Measurements from ENCODE around the gene HIPK3. TPM values are rescaled to one million over a fixed set of nuclear protein-coding genes. Genes with fewer than 3 reads are reported as not detected.
A peak's percentile ranks its signal among the peaks of the same experiment; 100 is the strongest.
"Not testable (repeated sequence)": the region's sequence is repeated elsewhere in the genome, so short reads cannot be mapped to it uniquely, and the experiment has no call there.

HIPK3 gene
- total and polyA plus RNA-seq, 2 donors, result 35.7 to 60.7 TPM

- Histone ChIP-seq H3K9me3 (ENCODE audit: control insufficient read depth in 2 of 2, insufficient read depth in 1 of 2, low read length in 1 of 2) (no peaks in the 10 kb centered on the region), H3K4me3 (ENCODE audit: low read length in 2 of 2) (no peak overlapping the region), H3K36me3 (ENCODE audit: control insufficient read depth in 2 of 2, insufficient read depth in 2 of 2, low read length in 1 of 2) (peaks cover 1 to 7% of the 10 kb centered on the region in 2 donors), H3K27me3 (ENCODE audit: control insufficient read depth in 2 of 2, insufficient read depth in 1 of 2, low read length in 1 of 2) (no peaks in the 10 kb centered on the region), H3K4me1 (ENCODE audit: control insufficient read depth in 2 of 2, insufficient read depth in 2 of 2, low read length in 2 of 2) (no peaks in the 10 kb centered on the region), H3K27ac (ENCODE audit: low read depth in 1 of 2, low read length in 1 of 2) (no peak overlapping the region)
- WGBS, result 96% methylated on average over 4 of the region's 4 CpGs
- no peak for DNase-seq (ENCODE audit: low read depth in 6 of 9, low spot score in 9 of 9)
Observed at GRCh38 chr11:33358150-33358831, 101.1 kb downstream of the HIPK3 start.

DNA sequence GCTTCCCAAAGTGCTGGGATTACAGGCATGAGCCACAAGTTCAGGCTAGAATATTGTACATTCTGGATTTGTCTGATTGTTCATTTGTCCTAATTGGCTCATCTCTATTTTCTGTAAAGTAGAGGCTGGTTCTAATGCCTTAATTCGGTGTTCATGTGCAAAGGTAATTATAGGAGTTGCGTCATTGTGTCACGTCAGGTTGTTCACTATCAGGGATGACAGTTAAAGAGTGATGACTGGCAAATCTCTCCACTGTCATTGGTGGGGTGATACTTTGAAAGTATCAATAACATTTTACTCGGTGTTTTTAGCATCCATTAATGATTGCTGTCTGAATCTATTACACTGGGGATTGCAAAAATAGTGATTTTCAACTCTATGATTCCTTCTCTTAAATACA lies 103.5 kb downstream of the HIPK3 start:
- Histone ChIP-seq H3K9me3 (ENCODE audit: control insufficient read depth in 2 of 2, insufficient read depth in 1 of 2, low read length in 1 of 2) (no peaks in the 10 kb centered on the region), H3K4me1 (ENCODE audit: control insufficient read depth in 2 of 2, insufficient read depth in 2 of 2, low read length in 2 of 2) (no peaks in the 10 kb centered on the region), H3K27ac (ENCODE audit: low read depth in 1 of 2, low read length in 1 of 2) (no peak overlapping the region), H3K27me3 (ENCODE audit: control insufficient read depth in 2 of 2, insufficient read depth in 1 of 2, low read length in 1 of 2) (no peaks in the 10 kb centered on the region), H3K36me3 (ENCODE audit: control insufficient read depth in 2 of 2, insufficient read depth in 2 of 2, low read length in 1 of 2) (no peaks in the 10 kb centered on the region), H3K4me3 (ENCODE audit: low read length in 2 of 2) (no peak overlapping the region)
- WGBS, result 92% methylated on average over 4 of the region's 4 CpGs
- no peak for DNase-seq (ENCODE audit: low read depth in 6 of 9, low spot score in 9 of 9)

GRCh38 chr11:33362051-33362910 lies 105.1 kb downstream of the HIPK3 start:
- no peaks in the 10 kb centered on the region for H3K36me3 ChIP-seq (ENCODE audit: control insufficient read depth in 2 of 2, insufficient read depth in 2 of 2, low read length in 1 of 2)
- no peak overlapping the region for H3K4me3 ChIP-seq (ENCODE audit: low read length in 2 of 2)
- DNase-seq (ENCODE audit: low read depth in 6 of 9, low spot score in 9 of 9), result peak in 7 of 9 donors; percentile 11 to 55 (median 13)
- H3K4me1 ChIP-seq (ENCODE audit: control insufficient read depth in 2 of 2, insufficient read depth in 2 of 2, low read length in 2 of 2), result no peaks in the 10 kb centered on the region
- H3K27ac ChIP-seq (ENCODE audit: low read depth in 1 of 2, low read length in 1 of 2), result no peak overlapping the region
- H3K27me3 ChIP-seq (ENCODE audit: control insufficient read depth in 2 of 2, insufficient read depth in 1 of 2, low read length in 1 of 2), result no peaks in the 10 kb centered on the region
- WGBS, result 32% methylated on average over 6 of the region's 6 CpGs
- H3K9me3 ChIP-seq (ENCODE audit: control insufficient read depth in 2 of 2, insufficient read depth in 1 of 2, low read length in 1 of 2), result no peaks in the 10 kb centered on the region

- H3K4me1 ChIP-seq (ENCODE audit: control insufficient read depth in 2 of 2, insufficient read depth in 2 of 2, low read length in 2 of 2), result no peaks in the 10 kb centered on the region
- H3K27me3 ChIP-seq (ENCODE audit: control insufficient read depth in 2 of 2, insufficient read depth in 1 of 2, low read length in 1 of 2), result peaks cover 0 to 2% of the 10 kb centered on the region in 2 donors
- no peaks in the 10 kb centered on the region for H3K36me3 ChIP-seq (ENCODE audit: control insufficient read depth in 2 of 2, insufficient read depth in 2 of 2, low read length in 1 of 2)
- no peak for DNase-seq (ENCODE audit: low read depth in 6 of 9, low spot score in 9 of 9)
- no peaks in the 10 kb centered on the region for H3K9me3 ChIP-seq (ENCODE audit: control insufficient read depth in 2 of 2, insufficient read depth in 1 of 2, low read length in 1 of 2)
- H3K4me3 ChIP-seq (ENCODE audit: low read length in 2 of 2), result no peak overlapping the region
- H3K27ac ChIP-seq (ENCODE audit: low read depth in 1 of 2, low read length in 1 of 2), result no peak overlapping the region
- WGBS, result 98% methylated on average over 2 of the region's 2 CpGs
Observed at GRCh38 chr11:33366918-33367317, 109.7 kb downstream of the HIPK3 start.

DNA sequence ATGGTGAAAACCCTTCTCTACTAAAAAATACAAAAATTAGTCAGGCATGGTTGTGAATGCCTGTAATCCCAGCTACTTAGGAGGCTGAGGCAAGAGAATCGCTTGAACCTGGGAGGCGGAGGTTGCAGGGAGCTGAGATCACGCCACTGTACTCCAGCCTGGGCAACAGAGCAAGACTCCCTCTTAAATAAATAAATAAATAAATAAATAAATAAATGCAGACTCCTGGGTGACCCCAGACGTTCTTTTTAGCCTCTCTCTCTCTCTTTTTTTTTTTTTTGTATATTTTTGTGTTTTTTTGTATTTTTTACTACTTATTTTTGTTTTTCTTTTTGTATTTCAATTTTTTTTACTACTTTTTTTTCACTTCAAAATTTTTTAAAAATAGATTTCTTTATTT lies 111.3 kb downstream of the HIPK3 start:
- H3K36me3 ChIP-seq (ENCODE audit: control insufficient read depth in 2 of 2, insufficient read depth in 2 of 2, low read length in 1 of 2); H3K4me1 ChIP-seq (ENCODE audit: control insufficient read depth in 2 of 2, insufficient read depth in 2 of 2, low read length in 2 of 2); H3K9me3 ChIP-seq (ENCODE audit: control insufficient read depth in 2 of 2, insufficient read depth in 1 of 2, low read length in 1 of 2); H3K4me3 ChIP-seq (ENCODE audit: low read length in 2 of 2); DNase-seq (ENCODE audit: low read depth in 6 of 9, low spot score in 9 of 9); H3K27me3 ChIP-seq (ENCODE audit: control insufficient read depth in 2 of 2, insufficient read depth in 1 of 2, low read length in 1 of 2); H3K27ac ChIP-seq (ENCODE audit: low read depth in 1 of 2, low read length in 1 of 2): not testable (repeated sequence)
- 93% methylated on average over 4 of the region's 4 CpGs for WGBS

- H3K36me3 ChIP-seq (ENCODE audit: control insufficient read depth in 2 of 2, insufficient read depth in 2 of 2, low read length in 1 of 2), result no peaks in the 10 kb centered on the region
- H3K4me3 ChIP-seq (ENCODE audit: low read length in 2 of 2), result no peak overlapping the region
- no peak for DNase-seq (ENCODE audit: low read depth in 6 of 9, low spot score in 9 of 9)
- WGBS, result 94% methylated on average over 1 of the region's 1 CpG
- H3K4me1 ChIP-seq (ENCODE audit: control insufficient read depth in 2 of 2, insufficient read depth in 2 of 2, low read length in 2 of 2), result no peaks in the 10 kb centered on the region
- peaks cover 0 to 13% of the 10 kb centered on the region in 2 donors for H3K27me3 ChIP-seq (ENCODE audit: control insufficient read depth in 2 of 2, insufficient read depth in 1 of 2, low read length in 1 of 2)
- H3K9me3 ChIP-seq (ENCODE audit: control insufficient read depth in 2 of 2, insufficient read depth in 1 of 2, low read length in 1 of 2), result no peaks in the 10 kb centered on the region
- no peak overlapping the region for H3K27ac ChIP-seq (ENCODE audit: low read depth in 1 of 2, low read length in 1 of 2)
Observed at GRCh38 chr11:33368931-33369330, 111.8 kb downstream of the HIPK3 start.

DNA sequence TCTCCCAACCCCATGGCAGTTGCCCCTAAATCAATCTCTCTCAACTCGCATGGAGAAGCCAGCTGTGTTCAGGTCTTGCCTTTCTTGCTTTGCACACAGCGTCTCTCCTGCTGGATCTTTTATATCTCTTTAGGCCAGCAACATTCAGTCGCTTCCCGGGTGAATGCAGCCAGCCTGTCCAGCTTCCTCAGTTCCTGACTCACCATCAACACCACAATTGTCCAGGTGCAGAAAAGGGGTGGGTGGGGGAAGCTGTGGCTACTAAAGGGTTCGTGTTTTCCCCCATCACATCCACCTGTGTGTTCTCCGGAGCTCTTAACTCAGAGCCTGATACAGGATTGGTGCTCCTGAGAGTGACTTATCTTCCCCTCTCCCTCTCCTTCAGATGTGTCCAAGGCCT lies 116.5 kb downstream of the HIPK3 start:
- Histone ChIP-seq H3K27me3 (ENCODE audit: control insufficient read depth in 2 of 2, insufficient read depth in 1 of 2, low read length in 1 of 2) (peaks cover 40 to 55% of the 10 kb centered on the region in 2 donors), H3K4me3 (ENCODE audit: low read length in 2 of 2) (no peak overlapping the region), H3K36me3 (ENCODE audit: control insufficient read depth in 2 of 2, insufficient read depth in 2 of 2, low read length in 1 of 2) (no peaks in the 10 kb centered on the region), H3K4me1 (ENCODE audit: control insufficient read depth in 2 of 2, insufficient read depth in 2 of 2, low read length in 2 of 2) (peaks cover 0 to 4% of the 10 kb centered on the region in 2 donors), H3K27ac (ENCODE audit: low read depth in 1 of 2, low read length in 1 of 2) (no peak overlapping the region), H3K9me3 (ENCODE audit: control insufficient read depth in 2 of 2, insufficient read depth in 1 of 2, low read length in 1 of 2) (no peaks in the 10 kb centered on the region)
- no peak for DNase-seq (ENCODE audit: low read depth in 6 of 9, low spot score in 9 of 9)
- WGBS, result 80% methylated on average over 6 of the region's 6 CpGs

- Histone ChIP-seq H3K36me3 (ENCODE audit: control insufficient read depth in 2 of 2, insufficient read depth in 2 of 2, low read length in 1 of 2) (no peaks in the 10 kb centered on the region), H3K27ac (ENCODE audit: low read depth in 1 of 2, low read length in 1 of 2) (no peak overlapping the region), H3K4me3 (ENCODE audit: low read length in 2 of 2) (no peak overlapping the region), H3K9me3 (ENCODE audit: control insufficient read depth in 2 of 2, insufficient read depth in 1 of 2, low read length in 1 of 2) (no peaks in the 10 kb centered on the region), H3K27me3 (ENCODE audit: control insufficient read depth in 2 of 2, insufficient read depth in 1 of 2, low read length in 1 of 2) (peaks cover 42 to 68% of the 10 kb centered on the region in 2 donors), H3K4me1 (ENCODE audit: control insufficient read depth in 2 of 2, insufficient read depth in 2 of 2, low read length in 2 of 2) (peaks cover 0 to 4% of the 10 kb centered on the region in 2 donors)
- DNase-seq (ENCODE audit: low read depth in 6 of 9, low spot score in 9 of 9), result no peak
- WGBS, result 86% methylated on average over 11 of the region's 11 CpGs
Observed at GRCh38 chr11:33375236-33375635, 118.1 kb downstream of the HIPK3 start.

DNA sequence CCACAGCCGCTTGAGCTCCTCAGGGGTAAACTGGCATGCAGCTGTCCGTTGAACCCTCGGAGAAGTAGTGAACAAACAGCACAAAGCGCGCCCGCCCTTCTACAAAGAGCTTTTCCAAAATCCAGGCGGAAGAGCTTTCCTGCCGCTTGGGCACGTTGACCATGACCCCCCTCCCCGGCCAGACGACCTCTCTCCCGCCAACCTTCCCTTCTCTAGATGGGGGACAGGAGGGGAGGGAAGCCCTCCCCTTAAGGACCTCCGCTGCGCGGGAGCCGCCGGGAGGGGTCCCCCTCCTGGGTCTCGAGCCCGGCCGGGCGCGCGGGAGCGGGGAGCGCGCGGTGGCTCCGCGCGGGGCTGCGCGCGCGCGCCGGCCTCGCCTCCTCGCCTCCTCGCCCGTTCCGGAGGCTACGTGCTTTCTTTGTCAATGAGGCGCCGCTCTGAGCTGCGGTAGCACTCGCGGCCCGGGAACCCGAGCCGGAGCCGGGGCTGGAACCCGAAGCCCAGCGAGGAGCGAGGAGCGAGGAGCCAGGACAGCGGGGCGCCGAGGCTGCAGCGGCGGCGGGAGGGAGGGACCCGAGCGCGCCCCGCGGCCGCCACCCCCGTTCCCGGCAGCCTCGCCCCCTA lies 118.6 kb downstream of the HIPK3 start, which contains the start of gene KIAA1549L:
Gene KIAA1549L (plus strand): TSS at position 421 of the 624 bp plus-strand sequence.
- Histone ChIP-seq H3K4me3 (ENCODE audit: low read length in 2 of 2) (peak within 1 kb of the TSS in 1 of 2 donors; percentile 37), H3K9me3 (ENCODE audit: control insufficient read depth in 2 of 2, insufficient read depth in 1 of 2, low read length in 1 of 2) (no peaks in the 10 kb centered on the region), H3K27me3 (ENCODE audit: control insufficient read depth in 2 of 2, insufficient read depth in 1 of 2, low read length in 1 of 2) (peaks cover 42 to 68% of the 10 kb centered on the region in 2 donors), H3K36me3 (ENCODE audit: control insufficient read depth in 2 of 2, insufficient read depth in 2 of 2, low read length in 1 of 2) (no peaks in the 10 kb centered on the region), H3K4me1 (ENCODE audit: control insufficient read depth in 2 of 2, insufficient read depth in 2 of 2, low read length in 2 of 2) (peaks cover 0 to 4% of the 10 kb centered on the region in 2 donors), H3K27ac (ENCODE audit: low read depth in 1 of 2, low read length in 1 of 2) (no peak within 1 kb of the TSS)
- no peak for DNase-seq (ENCODE audit: low read depth in 6 of 9, low spot score in 9 of 9)
- WGBS, result 2% methylated on average over 70 of the region's 70 CpGs

Measured in thymus (tissue), 11 donors.